ENCODE measurements around the gene LNX1. TPM values are rescaled to one million over a fixed set of nuclear protein-coding genes. Genes with fewer than 3 reads are reported as not detected.
A peak's percentile ranks its signal among the peaks of the same experiment; 100 is the strongest.

The LNX1 gene
- total and polyA plus RNA-seq, 2 of the 13 experiments (the other 11 are each of a cell fraction or from before 2014, with no cell fraction given), result 0.49 TPM

GRCh38 chr4:53507671-53508286 lies 83.5 kb downstream of the LNX1 start (continued):
- no peak for TF ChIP-seq ZXDC (CRISPR knock-in tag; IDR thresholded peaks at IDR 0.05)
- no peak for TF ChIP-seq ZNF670 (CRISPR knock-in tag; IDR thresholded peaks at IDR 0.05; ENCODE audit: borderline replicate concordance)
- TF ChIP-seq XRCC5 (optimal IDR thresholded peaks at IDR 0.05; ENCODE audit: low read length), result peak; percentile 17
- TF ChIP-seq ZBTB20 (CRISPR knock-in tag; IDR thresholded peaks at IDR 0.05; ENCODE audit: borderline replicate concordance, low read depth), result 0 out of 2 replicates have a peak, but pooled peaks have one; percentile 27
- TF ChIP-seq CEBPB (IDR thresholded peaks at IDR 0.05; ENCODE audit: borderline replicate concordance, low read depth, low read length), result no peak
- TF ChIP-seq ARID4A (CRISPR knock-in tag; IDR thresholded peaks at IDR 0.05; ENCODE audit: borderline replicate concordance), result peak; percentile 23; the same call in 1 of the 2 replicates
- TF ChIP-seq ZNF564 (CRISPR knock-in tag; IDR thresholded peaks at IDR 0.05), result no peak
- TF ChIP-seq MYC (CRISPR knock-in tag; IDR thresholded peaks at IDR 0.05; ENCODE audit: borderline replicate concordance), result 0 out of 2 replicates have a peak, but pooled peaks have one; percentile 23
- peak; percentile 32; the same call in 1 of the 2 replicates for TF ChIP-seq ERF (CRISPR knock-in tag; IDR thresholded peaks at IDR 0.05)
- no peak for TF ChIP-seq EZH2 (conservative IDR thresholded peaks at IDR 0.05; ENCODE audit: low read depth, low read length)
- peak; percentile 63 for TF ChIP-seq POGZ (CRISPR knock-in tag; IDR thresholded peaks at IDR 0.05)
- TF ChIP-seq MLLT10 (CRISPR knock-in tag; IDR thresholded peaks at IDR 0.05), result no peak
- no peak for TF ChIP-seq ZNF512 (CRISPR knock-in tag; IDR thresholded peaks at IDR 0.05)
- no peak for TF ChIP-seq USF2 (IDR thresholded peaks at IDR 0.05; ENCODE audit: low read depth, low read length)
- TF ChIP-seq USF2 (CRISPR knock-in tag; IDR thresholded peaks at IDR 0.05; ENCODE audit: borderline replicate concordance), result no peak
- no peak for TF ChIP-seq KLF6 (CRISPR knock-in tag; IDR thresholded peaks at IDR 0.05)
- no peak for TF ChIP-seq U2AF1 (optimal IDR thresholded peaks at IDR 0.05; ENCODE audit: low read depth, low read length)
- TF ChIP-seq ZNF230 (CRISPR knock-in tag; IDR thresholded peaks at IDR 0.05), result no peak
- TF ChIP-seq ZNF644 (CRISPR knock-in tag; IDR thresholded peaks at IDR 0.05; ENCODE audit: low read depth), result peak; percentile 85; the same call in 1 of the 2 replicates

All from HepG2 (cell line).